GM18511 (cell line): ENCODE measurements around the gene ARFGAP1.

Experiments
- ATAC-seq: cut with Tn5 transposase; IDR thresholded peaks from one replicate; pipeline ENCODE4 v1.9.1; 2021; ENCODE audit warnings: mild to moderate bottlenecking, moderate library complexity; ENCODE audit not compliant: unreplicated experiment

Gene ARFGAP1

DNA sequence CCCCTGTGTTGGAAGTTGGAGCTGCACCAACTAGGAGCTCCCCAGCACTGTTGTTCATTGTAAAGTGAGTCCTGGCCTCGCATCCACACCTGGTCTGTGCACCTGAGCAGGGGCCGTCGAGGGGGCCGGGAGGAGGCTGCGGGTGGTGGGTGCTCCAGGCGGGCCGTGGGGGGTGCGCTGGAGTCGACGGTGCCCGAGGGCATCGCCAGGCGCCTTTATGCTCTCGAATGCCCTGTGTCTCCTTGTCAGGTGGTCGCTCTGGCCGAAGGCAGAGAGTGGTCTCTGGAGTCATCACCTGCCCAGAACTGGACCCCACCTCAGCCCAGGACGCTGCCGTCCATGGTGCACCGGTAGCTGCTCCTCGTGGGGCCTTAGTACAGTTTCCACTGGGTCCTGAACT is 4.3 kb downstream of the ARFGAP1 start:
- ATAC-seq: no peak

DNA sequence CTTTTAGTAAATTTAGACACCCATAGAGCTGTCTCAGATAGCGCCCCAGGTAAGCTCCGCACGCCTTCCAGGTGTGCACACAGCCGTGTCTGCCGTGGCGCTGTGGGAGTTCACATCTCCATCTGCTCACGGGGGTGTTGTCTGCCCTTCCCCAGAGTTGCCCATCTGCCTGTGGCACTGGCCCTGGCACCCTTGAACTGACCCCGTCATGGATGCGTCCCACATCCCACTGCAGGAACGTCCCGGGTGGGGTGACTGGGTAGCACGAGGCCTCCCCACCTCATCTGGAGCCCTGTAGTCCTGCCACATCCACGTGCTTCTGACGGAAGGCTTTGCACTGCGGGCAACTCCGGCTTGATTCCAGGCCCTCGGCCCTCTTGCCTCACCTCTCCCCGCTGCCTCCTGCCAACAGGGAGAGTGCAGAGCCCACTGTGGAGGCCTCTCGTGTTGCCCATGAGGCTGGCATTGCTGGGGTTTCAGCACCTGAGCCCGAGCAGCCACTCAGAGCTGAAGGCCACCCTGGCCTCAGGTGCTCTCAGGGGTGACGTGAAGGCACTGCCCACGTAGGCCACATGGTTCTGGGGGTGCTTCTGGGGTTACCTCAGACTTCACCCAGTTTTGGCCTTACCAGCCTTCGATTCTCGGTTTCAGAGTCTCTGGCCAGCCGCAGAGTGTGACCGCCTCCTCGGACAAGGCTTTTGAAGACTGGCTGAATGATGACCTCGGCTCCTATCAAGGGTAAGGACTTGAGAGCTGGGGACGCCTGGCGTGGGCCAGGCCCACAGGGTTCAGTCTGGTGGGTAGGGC is 5.1 kb downstream of the ARFGAP1 start:
- no peak for ATAC-seq

DNA sequence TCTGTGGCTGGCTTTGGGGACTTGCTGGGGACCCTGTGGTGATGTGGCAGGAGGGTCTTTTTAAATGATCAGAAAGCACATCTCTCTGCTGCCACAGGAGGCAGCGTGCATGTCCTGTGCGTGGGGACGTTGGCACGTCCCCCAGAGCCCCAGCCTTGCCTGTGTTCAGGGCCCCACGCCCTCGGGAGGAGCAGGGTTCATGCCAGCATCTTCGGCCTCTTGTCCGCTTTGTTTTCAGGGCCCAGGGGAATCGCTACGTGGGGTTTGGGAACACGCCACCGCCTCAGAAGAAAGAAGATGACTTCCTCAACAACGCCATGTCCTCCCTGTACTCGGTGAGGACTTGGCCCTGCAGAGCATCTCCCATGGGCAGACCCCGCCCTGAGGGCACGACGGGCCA is 6.0 kb downstream of the ARFGAP1 start:
- no peak for ATAC-seq

DNA sequence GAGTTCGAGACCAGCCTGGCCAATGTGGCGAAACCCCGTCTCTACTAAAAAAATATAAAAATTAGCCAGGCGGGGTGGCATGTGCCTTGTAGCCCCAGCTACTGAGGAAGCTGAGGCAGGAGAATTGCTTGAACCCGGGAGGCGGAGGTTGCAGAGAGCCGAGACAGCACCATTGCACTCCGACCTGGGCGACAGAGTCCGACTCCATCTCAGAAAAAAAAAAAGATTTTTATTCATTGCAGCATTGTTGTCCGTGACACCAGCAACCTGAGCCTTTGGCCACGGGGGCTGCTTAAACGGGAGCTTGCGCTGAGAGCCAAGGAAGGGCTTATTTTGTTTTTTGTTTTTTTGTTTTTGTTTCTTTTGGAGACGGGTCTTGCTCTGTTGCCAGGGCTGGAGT is 7.3 kb downstream of the ARFGAP1 start:
- no peak for ATAC-seq

DNA sequence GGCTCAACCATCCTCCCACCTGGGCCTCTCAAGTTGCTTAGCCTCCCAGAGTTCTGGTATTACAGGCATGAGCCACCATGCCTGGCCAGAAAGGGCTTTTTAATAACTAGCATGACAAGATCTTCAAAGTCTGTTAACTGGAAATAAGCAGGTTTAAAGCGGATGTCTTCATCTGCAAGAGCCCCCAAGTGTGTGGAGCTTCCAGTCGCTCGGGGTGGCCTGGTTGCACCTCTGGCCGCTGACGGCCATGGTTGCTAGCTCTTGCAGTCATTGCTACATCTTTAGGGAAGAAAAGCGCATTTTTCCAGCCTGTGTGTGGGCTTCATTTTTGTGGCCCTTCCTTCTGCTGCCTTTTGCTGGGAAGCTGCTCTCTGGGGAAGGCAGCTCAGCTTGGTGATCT is 7.8 kb downstream of the ARFGAP1 start:
- ATAC-seq: no peak

DNA sequence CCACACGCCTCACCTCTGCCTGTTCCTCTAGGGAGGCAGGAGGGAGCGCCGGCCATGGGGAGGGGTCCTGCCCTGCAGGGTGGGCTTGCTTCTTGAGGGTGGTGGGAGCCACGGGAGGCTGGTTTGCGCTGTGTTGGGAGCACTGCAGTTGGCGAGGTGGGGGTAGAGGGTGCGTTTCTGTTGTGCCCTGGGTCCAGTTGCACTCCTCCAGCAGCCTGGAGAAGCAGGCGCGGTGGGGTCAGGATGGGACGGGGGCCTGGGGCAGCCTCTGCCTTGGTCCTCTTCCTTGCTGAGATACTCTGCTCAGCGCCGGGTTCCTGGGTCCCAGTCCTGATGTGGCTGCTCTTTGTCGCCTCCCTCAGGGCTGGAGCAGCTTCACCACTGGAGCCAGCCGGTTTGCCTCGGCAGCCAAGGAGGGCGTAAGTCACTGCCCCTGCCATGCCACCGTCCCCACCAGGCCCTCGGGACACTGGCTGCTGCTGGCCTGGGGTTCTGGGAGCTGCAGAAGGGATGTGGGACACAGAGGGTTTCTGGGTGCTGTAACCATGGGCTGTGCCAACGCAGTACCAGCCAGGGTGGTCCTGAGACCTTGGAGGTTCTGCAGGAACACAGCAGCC is 8.4 kb downstream of the ARFGAP1 start:
- no peak for ATAC-seq

DNA sequence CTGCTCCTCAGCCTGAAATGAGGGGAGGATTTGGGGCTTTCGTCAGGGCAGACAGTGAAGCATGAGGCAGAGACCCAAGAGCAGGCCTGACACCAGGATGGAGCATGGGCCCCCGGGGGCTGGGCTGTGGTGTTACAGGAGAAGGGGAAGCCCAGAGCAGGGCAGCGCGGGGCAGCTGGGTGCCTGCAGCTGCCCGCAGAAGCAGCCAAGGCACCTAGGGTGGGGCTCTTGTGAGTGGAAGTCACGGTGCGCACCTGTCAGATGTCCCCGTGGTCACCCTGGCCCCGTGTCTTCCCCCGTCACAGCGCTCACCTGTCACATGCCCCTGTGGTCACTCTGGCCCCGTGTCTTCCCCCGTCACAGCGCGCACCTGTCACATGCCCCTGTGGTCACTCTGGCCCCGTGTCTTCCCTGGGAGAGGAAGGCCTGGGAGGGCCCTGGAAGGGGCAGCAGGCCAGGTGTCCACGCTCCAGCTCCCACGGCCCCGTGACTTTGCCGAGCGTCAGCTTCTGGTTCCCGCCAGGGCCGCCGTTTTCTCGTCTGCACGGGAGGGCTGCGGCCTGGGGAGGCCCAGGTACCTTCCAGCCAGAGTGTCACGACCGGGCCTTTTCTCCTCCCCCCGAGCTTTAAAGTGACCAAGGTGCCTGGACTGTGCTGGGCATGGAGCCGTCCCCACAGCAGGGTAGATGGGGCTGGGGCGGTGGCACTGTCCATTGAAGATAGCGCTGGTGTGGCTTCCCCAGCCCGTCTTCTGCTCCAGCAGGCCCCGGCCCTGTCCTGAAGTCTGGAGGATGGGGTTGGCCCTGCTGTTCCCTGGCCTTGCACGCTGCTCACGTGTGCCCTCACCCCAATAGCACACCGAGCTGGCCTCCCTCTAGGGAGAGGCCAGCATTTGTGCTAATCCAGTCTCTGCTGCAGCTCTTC is 9.4 kb downstream of the ARFGAP1 start:
- no peak for ATAC-seq

DNA sequence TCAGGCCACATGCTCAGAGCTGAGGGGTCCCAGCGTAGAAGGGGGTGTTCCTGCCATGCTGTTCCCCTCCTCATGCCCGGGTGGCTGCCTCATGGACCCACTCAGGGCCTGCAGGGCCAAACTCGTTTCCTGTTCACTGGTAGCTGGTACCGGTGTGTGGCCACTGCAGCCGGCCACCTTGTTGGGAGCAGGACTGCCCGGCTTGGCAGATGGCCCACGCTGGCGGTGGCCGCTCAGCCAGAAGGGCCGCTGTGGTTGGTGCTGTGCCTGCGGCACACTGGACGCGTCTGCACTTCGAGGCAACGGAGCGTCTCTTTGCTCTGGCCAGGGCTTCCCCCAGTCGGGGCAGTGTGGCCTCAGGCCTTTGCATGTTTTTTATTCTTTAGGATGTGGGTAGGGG is 10.3 kb downstream of the ARFGAP1 start:
- ATAC-seq: no peak

DNA sequence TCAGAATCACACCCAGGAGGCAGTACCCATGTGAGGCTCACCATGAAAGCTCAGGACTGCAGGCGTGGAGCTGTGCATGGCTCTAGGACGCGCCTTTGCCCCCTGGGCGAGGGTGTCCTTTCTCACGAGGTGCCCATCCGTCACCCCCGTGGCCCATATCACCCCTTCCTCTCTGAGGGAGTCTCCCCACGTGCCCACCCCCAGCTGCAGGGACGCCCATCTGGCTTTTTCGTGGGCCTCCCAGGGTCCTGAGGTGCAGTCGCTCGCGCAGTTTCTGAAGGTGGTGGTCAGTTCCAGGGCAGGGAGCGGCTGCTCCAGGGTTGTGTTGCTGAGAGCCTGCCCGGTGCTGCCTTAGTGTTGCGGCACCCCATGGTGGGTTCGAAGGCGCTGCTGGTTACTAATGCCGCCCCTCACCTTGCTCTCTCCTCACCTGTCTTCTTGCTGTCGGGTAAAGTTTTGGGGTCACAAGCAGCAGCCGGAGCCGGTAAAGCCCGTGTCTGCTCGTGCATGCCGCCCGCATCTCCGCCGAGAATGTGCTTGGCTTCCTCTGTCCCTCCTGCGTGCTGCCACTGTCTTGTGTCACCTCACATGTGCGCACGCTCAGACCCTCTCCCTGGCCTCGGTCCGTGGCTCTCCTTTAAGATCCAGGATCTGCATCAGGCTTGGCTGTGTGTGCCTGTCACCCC is 10.9 kb downstream of the ARFGAP1 start:
- no peak for ATAC-seq

DNA sequence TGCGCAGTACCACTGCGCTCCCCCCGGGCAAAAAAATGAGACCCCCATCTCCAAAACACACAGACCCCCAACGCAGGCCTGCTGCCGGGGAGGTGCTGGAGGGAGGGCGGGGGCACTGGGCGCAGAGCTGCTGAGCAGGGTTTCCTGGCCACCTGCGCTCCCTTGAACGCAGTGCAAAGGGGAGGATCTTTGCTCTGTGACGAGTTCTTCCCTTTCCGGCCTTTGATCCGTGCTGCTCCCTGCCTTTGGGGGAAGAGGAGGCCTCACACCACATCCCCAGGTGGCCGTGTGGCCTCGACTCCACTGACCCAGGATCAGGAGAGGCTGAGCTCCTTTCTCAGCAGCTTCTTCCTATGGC is 11.4 kb downstream of the ARFGAP1 start:
- ATAC-seq: no peak

DNA sequence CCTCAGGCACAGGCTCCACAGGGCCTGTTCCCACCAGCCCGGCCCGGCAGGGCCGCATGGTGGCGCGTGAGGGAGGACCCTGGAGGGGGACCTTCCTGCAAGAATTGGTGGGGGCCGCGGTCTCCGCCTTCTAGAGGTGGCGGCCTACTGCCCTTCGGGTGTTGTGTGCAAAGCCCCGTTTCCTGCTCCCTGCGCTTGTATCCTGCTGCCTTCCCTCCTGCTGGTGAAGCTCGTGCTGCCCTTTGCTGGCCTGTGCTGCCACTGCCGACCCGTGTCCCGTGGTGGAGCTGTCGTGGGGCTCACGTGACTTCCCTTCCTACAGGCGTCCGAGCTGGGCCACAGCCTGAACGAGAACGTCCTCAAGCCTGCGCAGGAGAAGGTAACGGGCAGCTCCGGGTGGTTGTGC is 11.9 kb downstream of the ARFGAP1 start:
- ATAC-seq: no peak

DNA sequence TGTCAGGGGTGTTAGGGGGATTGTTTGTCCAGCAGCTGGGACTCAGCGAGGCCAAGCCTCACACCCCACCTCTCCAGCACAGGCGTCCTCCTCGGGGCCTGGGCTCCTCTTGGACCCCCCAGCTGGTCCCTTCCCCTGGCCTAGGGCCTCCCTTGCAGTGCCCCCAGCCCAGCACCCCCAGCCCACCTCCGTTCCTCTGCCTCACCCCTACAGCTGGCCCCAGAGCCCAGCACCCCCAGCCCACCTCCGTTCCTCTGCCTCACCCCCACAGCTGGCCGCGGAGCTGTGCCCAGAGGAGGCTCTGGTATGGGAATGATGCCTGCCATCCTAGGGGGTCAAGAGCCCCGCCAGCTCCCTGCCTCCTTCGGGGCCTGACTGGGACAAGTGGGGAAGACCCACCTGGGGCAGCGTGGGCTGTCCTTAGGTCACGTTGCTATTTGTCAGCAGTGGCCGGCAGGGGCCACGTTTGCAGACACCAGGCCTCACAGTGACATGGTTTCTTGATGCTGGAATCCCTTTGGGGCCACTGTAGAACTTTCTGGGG is 12.4 kb downstream of the ARFGAP1 start:
- ATAC-seq: no peak

DNA sequence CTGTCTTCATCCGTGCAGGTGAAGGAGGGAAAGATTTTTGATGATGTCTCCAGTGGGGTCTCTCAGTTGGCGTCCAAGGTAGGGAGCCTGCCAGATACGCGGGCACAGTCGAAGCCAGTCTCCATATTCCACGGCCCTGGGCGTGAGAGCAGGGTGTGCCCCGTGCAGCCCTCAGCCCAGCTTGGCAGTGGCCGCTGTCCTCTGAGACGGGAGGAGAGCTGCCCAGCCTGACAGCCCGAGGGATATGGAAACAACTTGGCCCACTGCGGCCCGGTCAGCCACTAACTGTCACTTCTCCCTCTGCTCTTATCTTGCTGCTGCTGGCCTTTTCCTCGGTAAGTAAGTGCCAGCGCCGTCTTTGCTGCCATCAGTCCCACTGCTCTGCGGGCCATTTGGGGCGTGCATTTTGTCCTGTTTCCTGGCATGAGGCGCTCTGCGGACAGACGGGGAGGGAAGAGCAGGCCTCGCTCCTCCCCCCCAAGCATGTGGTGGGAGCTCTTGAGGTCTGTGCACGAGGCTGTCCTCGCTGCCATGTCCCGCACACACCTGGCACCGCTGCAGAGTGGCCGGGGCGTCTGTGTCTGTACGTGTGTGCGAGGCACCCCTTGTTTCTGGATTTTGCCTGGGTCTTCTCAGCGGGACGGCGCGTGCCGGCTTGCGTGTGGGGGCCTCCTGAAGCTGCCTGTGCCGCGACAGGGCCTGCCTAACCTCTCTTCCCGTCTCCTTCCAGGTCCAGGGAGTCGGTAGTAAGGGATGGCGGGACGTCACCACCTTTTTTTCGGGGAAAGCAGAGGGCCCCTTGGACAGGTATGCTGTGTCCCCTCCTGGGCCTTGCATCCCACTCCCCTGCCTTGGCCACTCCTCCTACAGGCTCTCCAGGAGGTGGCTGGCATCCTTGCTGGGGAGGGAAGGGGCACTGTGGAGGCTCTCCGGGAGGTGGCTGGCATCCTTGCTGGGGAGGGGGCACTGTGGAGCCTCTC is 13.3 kb downstream of the ARFGAP1 start:
- no peak for ATAC-seq

DNA sequence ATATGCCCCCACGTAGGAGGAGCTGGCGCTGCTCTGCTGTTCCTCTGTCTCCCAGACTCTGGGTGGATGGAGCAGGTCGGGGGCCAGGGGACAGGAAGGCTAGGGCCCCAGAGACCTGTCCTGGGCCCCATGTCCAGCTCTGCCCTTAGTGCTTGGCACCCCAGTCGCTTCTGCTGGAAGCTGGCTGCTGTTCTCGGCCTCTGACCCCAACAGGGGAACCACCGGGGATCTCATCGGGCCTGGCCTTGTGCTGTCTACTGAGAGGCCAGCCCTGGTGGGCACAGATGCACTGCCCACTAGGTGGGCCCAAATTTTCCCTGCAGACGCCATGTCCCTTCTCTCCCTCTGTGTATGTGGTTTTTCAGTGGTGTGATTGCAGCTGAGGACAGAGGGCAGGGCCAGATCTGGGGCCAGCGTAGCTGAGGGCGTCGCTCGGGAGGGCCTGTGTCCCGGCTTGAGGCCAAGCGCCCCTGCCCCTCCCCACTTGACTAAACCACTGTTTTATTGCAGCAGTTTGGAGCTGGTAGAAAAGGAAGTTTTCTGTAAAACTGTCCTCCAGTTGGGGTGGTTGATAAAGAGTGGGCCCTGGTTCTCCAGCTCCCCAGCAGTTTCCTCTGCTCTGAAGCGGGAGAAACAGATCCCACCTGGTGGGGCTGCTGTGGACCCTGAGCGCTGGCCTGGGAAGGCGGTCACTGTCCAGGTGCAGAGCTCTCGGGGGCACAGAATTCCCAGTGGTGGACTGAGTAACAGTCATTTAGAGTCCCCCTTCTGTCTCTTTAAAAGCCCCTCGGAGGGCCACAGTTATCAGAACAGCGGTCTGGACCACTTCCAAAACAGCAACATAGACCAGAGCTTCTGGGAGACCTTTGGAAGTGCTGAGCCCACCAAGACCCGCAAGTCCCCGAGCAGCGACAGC is 14.4 kb downstream of the ARFGAP1 start:
- ATAC-seq: no peak

DNA sequence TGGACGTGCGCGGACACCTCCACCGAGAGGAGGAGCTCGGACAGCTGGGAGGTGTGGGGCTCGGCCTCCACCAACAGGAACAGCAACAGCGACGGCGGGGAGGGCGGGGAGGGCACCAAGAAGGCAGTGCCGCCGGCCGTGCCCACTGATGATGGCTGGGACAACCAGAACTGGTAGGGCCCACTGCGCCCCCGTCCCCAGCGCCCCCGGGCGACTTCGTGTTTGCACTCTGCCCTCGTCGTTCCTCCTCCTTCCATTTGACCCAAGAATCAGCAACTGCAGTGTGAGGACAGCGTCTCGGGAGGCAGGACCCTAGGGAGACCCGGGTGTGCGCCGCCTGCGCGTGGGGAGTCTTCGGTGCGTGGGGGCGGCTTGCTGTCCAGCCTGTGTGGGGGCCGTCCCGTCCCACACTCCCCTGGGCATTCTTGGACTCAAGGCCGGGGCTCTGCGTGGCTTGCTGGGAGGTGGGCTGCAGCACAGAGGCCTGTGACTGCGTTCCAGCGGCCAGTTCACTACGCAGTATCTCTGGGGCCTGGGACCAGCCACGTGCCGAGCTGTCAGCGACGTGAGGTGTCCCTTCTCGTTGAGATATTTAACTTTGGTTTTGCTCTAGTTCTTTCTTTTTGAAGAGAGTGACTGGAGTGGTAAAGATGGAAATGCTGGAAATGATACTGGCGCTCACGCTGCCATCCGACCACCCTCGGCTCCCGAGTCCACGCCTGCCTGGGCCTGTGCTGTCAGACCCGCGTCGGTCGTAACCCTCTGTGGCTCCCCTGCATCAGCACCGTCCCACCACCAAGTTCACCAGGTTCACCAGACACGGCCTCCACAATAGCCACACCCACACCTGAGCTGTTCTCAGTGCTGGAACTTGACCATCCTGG is 15.3 kb downstream of the ARFGAP1 start:
- ATAC-seq: no peak

DNA sequence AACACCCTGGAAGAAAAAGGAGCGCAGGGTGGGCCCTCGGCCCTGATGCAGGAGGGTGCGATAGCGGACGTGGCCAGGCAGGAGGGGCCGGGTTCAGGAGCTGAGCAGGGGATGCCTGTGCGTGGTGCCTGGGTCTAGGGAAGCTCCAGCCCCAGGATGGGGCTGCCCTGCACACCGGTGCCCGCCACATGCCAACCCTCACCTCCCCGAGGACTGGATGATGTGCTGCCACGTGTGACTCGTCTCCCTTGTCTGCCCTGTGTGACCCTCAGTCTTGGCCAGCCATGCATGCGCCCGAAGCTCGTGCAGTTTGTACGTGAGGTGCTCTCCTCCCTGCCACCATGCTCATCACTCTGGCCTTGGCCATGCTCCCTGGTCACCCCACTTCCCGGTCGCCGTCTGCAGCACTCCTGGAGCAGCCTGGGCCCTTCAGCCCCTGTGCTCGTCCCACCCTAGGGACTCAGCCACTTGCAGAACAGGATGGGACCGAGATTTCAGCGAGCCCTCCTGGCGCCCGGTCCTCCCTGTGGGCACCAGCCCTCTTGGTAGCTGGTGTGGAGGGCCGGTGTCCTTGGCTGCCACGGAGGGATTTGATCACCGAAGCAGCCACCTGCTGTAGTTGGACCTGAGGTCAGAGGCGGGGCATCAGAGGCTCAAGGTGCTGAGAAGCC is 16.1 kb downstream of the ARFGAP1 start:
- no peak for ATAC-seq
